Esophagus squamous epithelium (tissue), 4 donors: Measurements from ENCODE around the gene FAM221A.

Experiments used
- CTCF ChIP-seq, 6 experiments: fragments of 450-650 bp in 4 of 6; fragments of 200-600 bp in 2 of 6; sonication (generic) in 2 of 6; IDR thresholded peaks; one replicate each; pipeline ENCODE4 v1.5.1; 2016 to 2019; ENCODE audit warnings: antibody characterized with exemption in 6 of 6, mild to moderate bottlenecking in 4 of 6, moderate library complexity in 4 of 6
- POLR2A ChIP-seq, 4 donors: fragments of 450-650 bp; IDR thresholded peaks; one replicate each; pipeline ENCODE4 v1.6.1; 2017; ENCODE audit warnings: antibody characterized with exemption in 4 of 4, mild to moderate bottlenecking in 4 of 4, moderate library complexity in 3 of 4

- TF ChIP-seq POLR2A (IDR thresholded peaks at IDR 0.05) = no peak
- TF ChIP-seq CTCF (IDR thresholded peaks at IDR 0.05) = no peak
These were observed 9.2 kb downstream of the FAM221A start for GRCh38 chr7:23689165-23689564.
